GM20431 (cell line): Measurements from ENCODE around the gene ZDHHC14.
"Not testable (repeated sequence)": the region's sequence is repeated elsewhere in the genome, so short reads cannot be mapped to it uniquely, and the experiment has no call there.

ENCODE experiments used
- in situ Hi-C: fragments of 300-500 bp; cut with MseI, MboI; formaldehyde crosslinking; loops from one replicate; pipeline ENCODE4 v1.15.0; 2020; ENCODE audit warnings: low sequenced_read_pairs; ENCODE audit not compliant: unreplicated experiment

Gene ZDHHC14

GRCh38 chr6:157380779-157381561 lies at the start of gene ZDHHC14:
TSS of gene ZDHHC14 (plus strand) at chr6:157381190.
- in situ Hi-C loops: no loop called here

- in situ Hi-C loops: no loop called here
Measured at GRCh38 chr6:157332813-157333212, 48.2 kb upstream of the ZDHHC14 start.

- in situ Hi-C loops: no loop called here
Measured at GRCh38 chr6:157333537-157333936, 47.5 kb upstream of the ZDHHC14 start.

GRCh38 chr6:157333956-157334355 lies 47.0 kb upstream of the ZDHHC14 start:
- in situ Hi-C loops: no loop called here

GRCh38 chr6:157335829-157336228 lies 45.2 kb upstream of the ZDHHC14 start:
- in situ Hi-C loops: no loop called here

GRCh38 chr6:157337276-157337675 lies 43.7 kb upstream of the ZDHHC14 start:
- in situ Hi-C loops: not testable (repeated sequence)

- in situ Hi-C loops: no loop called here
Measured at GRCh38 chr6:157337751-157338150, 43.2 kb upstream of the ZDHHC14 start.

GRCh38 chr6:157339432-157339831 lies 41.6 kb upstream of the ZDHHC14 start:
- in situ Hi-C loops: no loop called here

- in situ Hi-C loops: no loop called here
Measured at GRCh38 chr6:157343732-157344131, 37.3 kb upstream of the ZDHHC14 start.

- in situ Hi-C loops: no loop called here
Measured at GRCh38 chr6:157346373-157346772, 34.6 kb upstream of the ZDHHC14 start.

- in situ Hi-C loops: no loop called here
Measured at GRCh38 chr6:157358287-157358686, 22.7 kb upstream of the ZDHHC14 start.

GRCh38 chr6:157361886-157362285 lies 19.1 kb upstream of the ZDHHC14 start:
- in situ Hi-C loops: no loop called here

- in situ Hi-C loops: no loop called here
Measured at GRCh38 chr6:157364705-157365104, 16.3 kb upstream of the ZDHHC14 start.

- in situ Hi-C loops: no loop called here
Measured at GRCh38 chr6:157366648-157367047, 14.3 kb upstream of the ZDHHC14 start.

- in situ Hi-C loops: no loop called here
Measured at GRCh38 chr6:157368359-157369049, 12.5 kb upstream of the ZDHHC14 start.

- in situ Hi-C loops: no loop called here
Measured at GRCh38 chr6:157370755-157371154, 10.2 kb upstream of the ZDHHC14 start.

- in situ Hi-C loops: no loop called here
Measured at GRCh38 chr6:157372501-157373280, 8.3 kb upstream of the ZDHHC14 start.

GRCh38 chr6:157374889-157375443 lies 6.0 kb upstream of the ZDHHC14 start:
- in situ Hi-C loops: no loop called here

GRCh38 chr6:157376241-157376640 lies 4.7 kb upstream of the ZDHHC14 start:
- in situ Hi-C loops: no loop called here

GRCh38 chr6:157376706-157377230 lies 4.2 kb upstream of the ZDHHC14 start:
- in situ Hi-C loops: no loop called here
